Ishikawa (cell line): Measurements from ENCODE around the gene PARPBP.

Experiments
- CEBPB ChIP-seq: IDR thresholded peaks from 2 replicates; pipeline ENCODE4 v1.6.1; 2012
- CREB1 ChIP-seq: IDR thresholded peaks from 2 replicates; pipeline ENCODE4 v1.6.1; 2012; ENCODE audit warnings: low read depth
- EGR1 ChIP-seq: IDR thresholded peaks from 2 replicates; pipeline ENCODE4 v1.6.1; 2012
- EP300 ChIP-seq: IDR thresholded peaks from 2 replicates; pipeline ENCODE4 v1.6.1; 2012; ENCODE audit warnings: borderline replicate concordance
- RAD21 ChIP-seq: IDR thresholded peaks from 2 replicates; pipeline ENCODE4 v1.6.1; 2012; ENCODE audit warnings: low read depth
- REST ChIP-seq: IDR thresholded peaks from 2 replicates; pipeline ENCODE4 v1.6.1; 2012; ENCODE audit warnings: low read depth, mild to moderate bottlenecking
- TAF1 ChIP-seq: IDR thresholded peaks from 2 replicates; pipeline ENCODE4 v1.6.1; 2012; ENCODE audit warnings: low read depth, mild to moderate bottlenecking
- TCF12 ChIP-seq: IDR thresholded peaks from 2 replicates; pipeline ENCODE4 v1.6.1; 2012; ENCODE audit warnings: low read depth
- TEAD4 ChIP-seq: IDR thresholded peaks from 2 replicates; pipeline ENCODE4 v1.6.1; 2012
- USF1 ChIP-seq: IDR thresholded peaks from 2 replicates; pipeline ENCODE4 v1.6.1; 2012
- YY1 ChIP-seq: IDR thresholded peaks from 2 replicates; pipeline ENCODE4 v1.6.1; 2012; ENCODE audit warnings: low read depth
- ZBTB7A ChIP-seq: IDR thresholded peaks from 2 replicates; pipeline ENCODE4 v1.6.1; 2012; ENCODE audit warnings: low read depth
- TF ChIP-seq, protein P1 (sequence below): IDR thresholded peaks from 2 replicates; pipeline ENCODE4 v1.6.1; 2012

DNA sequence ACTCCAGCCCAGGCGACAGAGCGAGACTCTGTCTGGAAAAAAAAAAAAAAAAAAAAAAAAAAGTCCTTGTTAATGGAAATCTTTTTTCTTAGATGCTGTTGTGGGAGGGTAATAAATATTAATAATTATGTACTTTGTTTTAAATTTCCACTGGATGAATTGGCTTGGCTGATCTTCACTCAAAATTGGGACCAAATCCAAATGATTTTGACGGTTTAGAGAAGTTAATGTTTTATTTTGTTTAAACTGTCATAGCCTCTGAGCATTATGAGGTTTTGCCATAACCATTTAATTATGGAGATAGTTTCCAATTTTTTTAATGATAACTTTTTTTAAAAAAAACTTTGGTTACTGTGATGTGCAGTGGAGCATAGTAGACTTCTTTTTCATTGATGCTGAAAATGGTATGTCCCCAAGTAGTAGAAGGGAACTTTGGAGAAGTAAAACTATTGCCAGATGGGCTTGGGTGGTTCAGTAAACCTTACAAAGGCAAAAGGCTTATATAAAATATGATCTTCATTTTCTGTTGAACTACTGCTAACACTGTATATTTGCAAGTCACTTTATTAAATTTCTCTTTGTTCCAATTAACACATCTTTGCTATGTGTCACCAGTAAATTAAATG is 81.6 kb downstream of the PARPBP start:
- no peak for TF ChIP-seq RAD21
- no peak for TF ChIP-seq ZBTB7A
- TF ChIP-seq CEBPB: no peak
- no peak for TF ChIP-seq REST
- TF ChIP-seq TAF1: no peak
- TF ChIP-seq, protein P1, sequence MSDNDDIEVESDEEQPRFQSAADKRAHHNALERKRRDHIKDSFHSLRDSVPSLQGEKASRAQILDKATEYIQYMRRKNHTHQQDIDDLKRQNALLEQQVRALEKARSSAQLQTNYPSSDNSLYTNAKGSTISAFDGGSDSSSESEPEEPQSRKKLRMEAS: no peak
- TF ChIP-seq TEAD4: no peak
- no peak for TF ChIP-seq CREB1
- TF ChIP-seq EP300: no peak
- no peak for TF ChIP-seq USF1
- no peak for TF ChIP-seq TCF12
- no peak for TF ChIP-seq YY1
- no peak for TF ChIP-seq EGR1
